Measurements from ENCODE around the gene CDR2.

CDR2 gene

GRCh38 chr16:22417019-22417418 is 42.6 kb upstream of the CDR2 start:
- Histone ChIP-seq H3K36me3 (ENCODE audit: control insufficient read depth, low read length) (peaks cover 25% of the 10 kb centered on the region), H3K4me3 (ENCODE audit: low read length) (no peak overlapping the region), H3K9me3 (ENCODE audit: control insufficient read depth, insufficient read depth, low read length) (no peaks in the 10 kb centered on the region), H3K4me1 (ENCODE audit: control insufficient read depth, low read length) (no peaks in the 10 kb centered on the region), H3F3A (ENCODE audit: control insufficient read depth, insufficient read depth) (0 out of 2 replicates have a peak, but pooled peaks cover 3% of the 10 kb centered on the region), H3K4me2 (ENCODE audit: low read length) (no peak overlapping the region), H3K27me3 (ENCODE audit: control insufficient read depth, low read length) (no peaks in the 10 kb centered on the region), H4K20me1 (ENCODE audit: control insufficient read depth, insufficient read depth, low read depth, low read length) (no peaks in the 10 kb centered on the region), H3K79me2 (ENCODE audit: control insufficient read depth, low read length) (no peaks in the 10 kb centered on the region), H3K9me2 (replicated peaks; ENCODE audit: control insufficient read depth, low read length) (no peaks in the 10 kb centered on the region), H3K27ac (ENCODE audit: low read depth, low read length) (no peak overlapping the region)
- TF ChIP-seq CTCF (IDR thresholded peaks at IDR 0.05; ENCODE audit: low read depth, low read length, poor library complexity, severe bottlenecking) (no peak), EZH2phosphoT487 (IDR thresholded peaks at IDR 0.05; ENCODE audit: borderline replicate concordance, low read length) (no peak)

- no peaks in the 10 kb centered on the region for H4K20me1 ChIP-seq (ENCODE audit: control insufficient read depth, insufficient read depth, low read depth, low read length)
- no peaks in the 10 kb centered on the region for H3K27me3 ChIP-seq (ENCODE audit: control insufficient read depth, low read length)
- H3K9me3 ChIP-seq (ENCODE audit: control insufficient read depth, insufficient read depth, low read length), result no peaks in the 10 kb centered on the region
- no peaks in the 10 kb centered on the region for H3K79me2 ChIP-seq (ENCODE audit: control insufficient read depth, low read length)
- no peaks in the 10 kb centered on the region for H3K4me1 ChIP-seq (ENCODE audit: control insufficient read depth, low read length)
- peaks cover 8% of the 10 kb centered on the region; the same call in 1 of the 2 replicates for H3K36me3 ChIP-seq (ENCODE audit: control insufficient read depth, low read length)
- 0 out of 2 replicates have a peak, but pooled peaks cover 7% of the 10 kb centered on the region for H3F3A ChIP-seq (ENCODE audit: control insufficient read depth, insufficient read depth)
- H3K9me2 ChIP-seq (replicated peaks; ENCODE audit: control insufficient read depth, low read length), result no peaks in the 10 kb centered on the region
- no peak for TF ChIP-seq EZH2phosphoT487 (IDR thresholded peaks at IDR 0.05; ENCODE audit: borderline replicate concordance, low read length)
- TF ChIP-seq CTCF (IDR thresholded peaks at IDR 0.05; ENCODE audit: low read depth, low read length, poor library complexity, severe bottlenecking), result no peak
- H3K27ac ChIP-seq (ENCODE audit: low read depth, low read length), result no peak overlapping the region
- H3K4me3 ChIP-seq (ENCODE audit: low read length), result no peak overlapping the region
- H3K4me2 ChIP-seq (ENCODE audit: low read length), result no peak overlapping the region
These were observed 39.4 kb upstream of the CDR2 start for GRCh38 chr16:22413819-22414218.

- H3K4me2 ChIP-seq (ENCODE audit: low read length), result no peak overlapping the region
- H3K4me1 ChIP-seq (ENCODE audit: control insufficient read depth, low read length), result peaks cover 12% of the 10 kb centered on the region
- H3K4me3 ChIP-seq (ENCODE audit: low read length), result no peak overlapping the region
- H3K27ac ChIP-seq (ENCODE audit: low read depth, low read length), result no peak overlapping the region
- no peaks in the 10 kb centered on the region for H4K20me1 ChIP-seq (ENCODE audit: control insufficient read depth, insufficient read depth, low read depth, low read length)
- H3K9me3 ChIP-seq (ENCODE audit: control insufficient read depth, insufficient read depth, low read length), result no peaks in the 10 kb centered on the region
- H3K9me2 ChIP-seq (replicated peaks; ENCODE audit: control insufficient read depth, low read length), result no peaks in the 10 kb centered on the region
- no peaks in the 10 kb centered on the region for H3K36me3 ChIP-seq (ENCODE audit: control insufficient read depth, low read length)
- TF ChIP-seq EZH2phosphoT487 (IDR thresholded peaks at IDR 0.05; ENCODE audit: borderline replicate concordance, low read length) (no peak), CTCF (IDR thresholded peaks at IDR 0.05; ENCODE audit: low read depth, low read length, poor library complexity, severe bottlenecking) (no peak)
- H3F3A ChIP-seq (ENCODE audit: control insufficient read depth, insufficient read depth), result 0 out of 2 replicates have a peak, but pooled peaks cover 4% of the 10 kb centered on the region
- H3K79me2 ChIP-seq (ENCODE audit: control insufficient read depth, low read length), result no peaks in the 10 kb centered on the region
- H3K27me3 ChIP-seq (ENCODE audit: control insufficient read depth, low read length), result no peaks in the 10 kb centered on the region
These were observed 33.1 kb upstream of the CDR2 start for GRCh38 chr16:22407486-22407885.
